ENCODE data around the gene MED14.

MED14 gene

DNA sequence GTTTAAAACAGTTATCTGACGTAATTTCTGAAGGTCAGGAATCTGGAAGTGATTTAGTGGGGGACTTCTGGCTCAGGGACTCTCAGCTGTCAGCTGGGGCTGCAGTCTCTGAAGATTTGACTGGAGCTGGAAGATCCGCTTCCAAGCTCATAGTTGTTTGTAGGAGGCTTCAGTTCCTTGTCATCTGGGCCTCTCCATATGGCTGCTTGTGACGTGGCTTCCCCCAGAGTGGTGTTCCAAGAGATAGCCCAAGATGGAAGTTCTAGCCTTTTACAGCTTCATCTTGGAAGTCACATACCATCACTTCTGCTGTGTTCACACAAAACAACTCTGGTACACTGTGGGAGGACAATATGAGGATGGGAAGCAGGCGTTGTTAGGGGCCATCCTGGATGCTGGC, 110.0 kb downstream of the MED14 start:
- DNase-seq (ENCODE audit: insufficient read length, low spot score) (no peak), FAIRE-seq (no peak)
- no peak for TF ChIP-seq POLR2A (IDR thresholded peaks at IDR 0.05; ENCODE audit: low read depth, low read length)

DNA sequence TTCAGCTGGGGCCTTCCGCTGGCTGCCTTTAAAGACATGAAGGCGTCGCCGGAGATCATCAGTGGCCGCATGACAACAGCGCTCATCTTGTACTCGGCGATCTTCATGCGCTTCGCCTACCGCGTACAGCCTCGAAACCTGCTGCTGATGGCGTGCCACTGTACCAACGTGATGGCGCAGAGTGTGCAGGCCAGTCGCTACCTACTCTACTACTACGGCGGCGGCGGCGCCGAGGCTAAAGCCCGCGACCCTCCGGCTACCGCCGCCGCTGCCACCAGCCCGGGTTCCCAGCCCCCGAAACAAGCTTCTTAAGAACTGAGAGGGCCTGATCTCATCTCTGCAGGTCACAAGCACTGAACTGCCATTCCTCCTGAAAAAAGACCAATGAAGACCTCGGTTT, 111.7 kb downstream of the MED14 start:
- no peak for DNase-seq (ENCODE audit: insufficient read length, low spot score)
- FAIRE-seq = no peak
- TF ChIP-seq POLR2A (IDR thresholded peaks at IDR 0.05; ENCODE audit: low read depth, low read length) = no peak

DNA sequence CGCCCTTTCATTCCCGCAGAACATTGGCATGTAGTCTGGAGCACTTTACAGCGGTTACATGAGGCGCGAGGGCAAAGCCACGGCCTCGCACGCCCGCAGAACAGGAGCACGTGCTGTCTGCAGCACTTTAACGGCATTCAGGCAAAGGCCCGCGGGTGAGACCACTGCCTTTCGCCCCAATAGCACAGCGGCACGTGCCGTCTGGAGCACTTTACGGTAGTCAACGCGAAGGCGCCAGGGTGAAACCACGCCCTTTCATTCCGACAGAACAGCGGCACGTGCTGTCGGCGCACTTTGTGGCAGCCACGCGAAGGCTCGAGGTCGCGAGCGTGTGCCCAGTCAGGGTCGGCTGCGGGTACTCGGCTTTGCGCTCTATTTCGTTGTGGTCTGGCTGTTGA, 112.2 kb downstream of the MED14 start, which contains the start of gene MPC1L:
MPC1L (plus strand) TSS at position 290 of the 398 bp plus-strand sequence. CDS start 138 bp downstream, outside the sequence.
- FAIRE-seq (no peak), DNase-seq (ENCODE audit: insufficient read length, low spot score) (no peak)
- TF ChIP-seq POLR2A (IDR thresholded peaks at IDR 0.05; ENCODE audit: low read depth, low read length) = no peak

DNA sequence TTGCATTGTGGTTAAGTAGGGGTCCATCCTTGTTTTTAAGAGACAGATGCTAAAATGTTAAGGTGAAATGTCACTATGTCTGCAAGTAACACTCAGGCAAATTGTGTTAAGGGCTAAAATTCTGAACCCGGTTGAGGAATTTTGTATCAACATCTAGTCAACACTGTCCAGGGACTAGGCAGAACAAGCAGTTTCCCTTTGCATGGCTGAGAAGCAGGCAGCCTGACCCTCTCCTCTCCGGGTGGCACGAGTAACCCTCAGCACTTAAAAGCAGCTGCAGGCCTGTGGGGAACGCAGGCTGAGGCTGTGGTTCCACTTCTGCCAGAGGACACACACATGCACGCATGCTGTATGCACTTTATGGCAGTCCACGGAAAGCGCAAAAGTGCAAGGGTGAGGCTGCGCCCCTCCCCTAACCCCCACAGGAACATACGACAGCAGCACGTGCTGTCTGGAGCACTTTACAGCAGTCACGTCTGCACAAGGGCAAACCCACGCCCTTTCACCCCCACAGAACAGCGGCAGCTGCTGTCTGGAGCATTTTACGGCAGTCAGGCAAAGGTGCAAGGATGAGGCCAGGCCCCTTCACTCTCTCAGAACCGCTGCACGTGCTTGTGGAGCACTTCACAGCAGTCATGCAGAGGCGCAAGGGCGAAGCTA, 112.7 kb downstream of the MED14 start:
- DNase-seq (ENCODE audit: insufficient read length, low spot score) (no peak), FAIRE-seq (no peak)
- no peak for TF ChIP-seq POLR2A (IDR thresholded peaks at IDR 0.05; ENCODE audit: low read depth, low read length)

DNA sequence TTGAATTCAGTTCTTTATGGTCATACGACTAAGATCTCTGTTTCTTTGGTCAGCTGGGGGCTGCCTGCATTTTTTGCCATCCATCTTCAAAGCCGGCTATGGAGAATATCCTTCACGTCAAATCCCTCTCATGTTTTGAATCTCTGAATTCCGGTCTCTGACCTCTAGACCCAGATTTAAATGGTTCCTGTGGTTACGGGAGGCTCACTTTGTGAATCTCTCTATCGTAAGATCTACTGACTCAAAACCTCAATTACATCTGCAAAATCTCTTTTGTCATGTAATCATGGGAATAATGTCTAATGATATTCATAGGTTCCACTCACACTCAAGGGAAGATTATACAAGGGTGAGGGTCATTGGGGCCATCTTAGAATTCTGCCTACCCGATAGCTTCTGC, 117.8 kb downstream of the MED14 start:
- TF ChIP-seq POLR2A (IDR thresholded peaks at IDR 0.05; ENCODE audit: low read depth, low read length) = no peak
- DNase-seq (ENCODE audit: insufficient read length, low spot score) = no peak
- no peak for FAIRE-seq

DNA sequence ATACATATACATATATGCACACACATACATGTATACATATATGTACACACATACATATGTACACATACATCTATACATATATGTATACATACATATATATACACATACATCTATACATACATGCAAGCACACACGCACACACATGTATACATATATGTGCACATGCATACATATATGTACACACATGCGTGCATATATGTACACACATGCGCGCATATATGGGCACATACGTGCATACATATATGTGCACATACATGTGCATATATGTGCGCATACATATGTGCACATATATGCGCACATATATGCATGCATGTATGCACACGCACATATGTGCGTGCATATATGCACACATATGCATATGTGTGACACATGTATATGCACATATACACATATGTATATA, 119.4 kb downstream of the MED14 start:
- TF ChIP-seq POLR2A (IDR thresholded peaks at IDR 0.05; ENCODE audit: low read depth, low read length) = no peak
- no peak for DNase-seq (ENCODE audit: insufficient read length, low spot score)
- no peak for FAIRE-seq

DNA sequence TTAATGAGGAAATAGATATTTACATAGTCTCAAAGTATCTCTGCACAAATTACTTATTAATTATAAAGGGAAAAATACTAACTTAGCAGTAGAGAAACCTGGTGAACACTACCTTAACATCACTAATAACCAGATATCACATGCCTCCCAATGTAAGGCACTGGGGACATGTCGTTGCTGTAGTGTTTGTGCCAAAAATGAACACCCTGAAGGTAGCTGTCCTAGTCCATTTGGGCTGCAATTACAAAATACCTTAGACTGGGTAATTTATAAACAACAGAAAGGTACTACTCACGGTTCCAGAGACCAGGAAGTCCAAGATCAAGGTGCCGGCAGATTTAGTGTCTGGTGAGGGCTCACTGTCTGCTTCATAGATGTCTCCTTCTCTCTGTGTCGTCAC, 122.8 kb downstream of the MED14 start:
- DNase-seq (ENCODE audit: insufficient read length, low spot score) = no peak
- TF ChIP-seq POLR2A (IDR thresholded peaks at IDR 0.05; ENCODE audit: low read depth, low read length) = no peak
- no peak for FAIRE-seq

DNA sequence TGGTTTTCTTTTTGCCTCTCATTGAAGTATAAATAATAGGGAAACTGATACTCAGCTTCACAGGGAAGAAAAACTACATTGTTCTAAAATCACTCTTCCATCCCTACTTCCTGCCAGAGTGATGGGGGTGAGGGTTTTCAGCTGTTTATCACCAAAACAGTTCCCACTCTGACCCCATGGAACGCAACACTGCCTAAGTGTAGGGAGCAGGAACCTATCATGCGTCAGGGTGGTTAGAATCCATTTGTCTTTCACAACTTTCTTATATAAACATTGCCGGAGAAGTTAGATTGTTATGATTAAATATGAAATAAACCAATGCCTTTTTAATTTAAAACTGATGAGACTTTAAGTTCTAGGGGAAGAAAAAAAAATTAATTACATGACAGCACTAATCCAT, 128.0 kb downstream of the MED14 start:
- TF ChIP-seq POLR2A (IDR thresholded peaks at IDR 0.05; ENCODE audit: low read depth, low read length) = no peak
- FAIRE-seq = no peak
- no peak for DNase-seq (ENCODE audit: insufficient read length, low spot score)

DNA sequence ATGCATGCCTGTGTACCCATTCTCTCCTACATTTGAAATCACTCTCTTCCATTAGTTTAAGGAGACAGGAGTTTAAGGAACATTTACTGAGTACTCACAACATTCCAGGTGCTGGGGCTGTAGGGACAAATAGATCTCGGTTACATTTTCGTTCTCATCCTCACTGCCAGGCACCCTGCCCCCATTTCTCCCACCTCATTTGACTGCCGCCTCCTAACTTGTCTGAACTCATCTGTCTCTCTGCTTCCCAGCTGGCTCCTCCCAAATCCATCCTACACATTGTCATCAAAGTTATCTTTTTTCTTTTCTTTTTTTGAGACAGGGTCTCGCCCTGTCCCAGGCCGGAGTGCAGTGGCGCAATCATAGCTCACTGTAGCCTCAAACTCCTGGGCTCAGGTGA, 131.9 kb downstream of the MED14 start:
- FAIRE-seq (no peak), DNase-seq (ENCODE audit: insufficient read length, low spot score) (no peak)
- no peak for TF ChIP-seq POLR2A (IDR thresholded peaks at IDR 0.05; ENCODE audit: low read depth, low read length)
